ENCODE measurements around the gene NBPF3.
"Not testable (repeated sequence)": the region's sequence is repeated elsewhere in the genome, so short reads cannot be mapped to it uniquely, and the experiment has no call there.

Gene NBPF3

GRCh38 chr1:21414015-21414414, 25.9 kb upstream of the NBPF3 start:
- no peak for TF ChIP-seq CTCF (conservative IDR thresholded peaks at IDR 0.05)
- no peak for TF ChIP-seq ZFX (IDR thresholded peaks at IDR 0.05)
- no peak overlapping the region for H3K27ac ChIP-seq

- H3K27ac ChIP-seq: not testable (repeated sequence)
Measured at GRCh38 chr1:21420378-21420777, 19.6 kb upstream of the NBPF3 start.

- not testable (repeated sequence) for H3K27ac ChIP-seq
Measured at GRCh38 chr1:21421307-21421706, 18.6 kb upstream of the NBPF3 start.

GRCh38 chr1:21427798-21428480, 12.0 kb upstream of the NBPF3 start:
- H3K27ac ChIP-seq: not testable (repeated sequence)

- not testable (repeated sequence) for H3K27ac ChIP-seq
Measured at GRCh38 chr1:21428481-21429073, 11.4 kb upstream of the NBPF3 start.

- not testable (repeated sequence) for H3K27ac ChIP-seq
Measured at GRCh38 chr1:21429210-21429609, 10.7 kb upstream of the NBPF3 start.

- not testable (repeated sequence) for H3K27ac ChIP-seq
Measured at GRCh38 chr1:21430875-21431274, 9.1 kb upstream of the NBPF3 start.

- no peak for TF ChIP-seq ZFX (IDR thresholded peaks at IDR 0.05)
- no peak for TF ChIP-seq CTCF (conservative IDR thresholded peaks at IDR 0.05)
Measured at GRCh38 chr1:21434394-21434793, 5.5 kb upstream of the NBPF3 start.

GRCh38 chr1:21435646-21436487, 4.1 kb upstream of the NBPF3 start:
- no peak overlapping the region for H3K27ac ChIP-seq
- TF ChIP-seq ZFX (IDR thresholded peaks at IDR 0.05) (no peak), CTCF (conservative IDR thresholded peaks at IDR 0.05) (no peak)

More at GRCh38 chr1:21434394-21434793, 5.5 kb upstream of the NBPF3 start:
- H3K27ac ChIP-seq: no peak overlapping the region

GRCh38 chr1:21436488-21437340, 3.2 kb upstream of the NBPF3 start:
- TF ChIP-seq CTCF (conservative IDR thresholded peaks at IDR 0.05) (no peak), ZFX (IDR thresholded peaks at IDR 0.05) (no peak)
- no peak overlapping the region for H3K27ac ChIP-seq

Data from C4-2B (cell line).